KOPT-K1 (cell line): ENCODE data around the gene ZNF367.
"Not testable (repeated sequence)": the region's sequence is repeated elsewhere in the genome, so short reads cannot be mapped to it uniquely, and the experiment has no call there.

Experiments used
- H3K27ac ChIP-seq: fragments of 200-600 bp; sonication (generic); 2 replicates; pipeline ENCODE4 v1.5.1; 2016; ENCODE audit warnings: antibody characterized with exemption, mild to moderate bottlenecking, low read depth, low read length; ENCODE audit not compliant: poor library complexity, severe bottlenecking
- H3K36me3 ChIP-seq: fragments of 200-600 bp; sonication (generic); 2 replicates; pipeline ENCODE4 v1.5.1; 2017; ENCODE audit warnings: antibody characterized with exemption, mild to moderate bottlenecking, low read length, moderate library complexity; ENCODE audit not compliant: insufficient read depth
- H3K9me3 ChIP-seq: fragments of 200-600 bp; sonication (generic); 2 replicates; pipeline ENCODE4 v1.5.1; 2017; ENCODE audit warnings: antibody characterized with exemption, low read length, mild to moderate bottlenecking; ENCODE audit not compliant: insufficient read depth, poor library complexity, severe bottlenecking

ZNF367 gene

DNA sequence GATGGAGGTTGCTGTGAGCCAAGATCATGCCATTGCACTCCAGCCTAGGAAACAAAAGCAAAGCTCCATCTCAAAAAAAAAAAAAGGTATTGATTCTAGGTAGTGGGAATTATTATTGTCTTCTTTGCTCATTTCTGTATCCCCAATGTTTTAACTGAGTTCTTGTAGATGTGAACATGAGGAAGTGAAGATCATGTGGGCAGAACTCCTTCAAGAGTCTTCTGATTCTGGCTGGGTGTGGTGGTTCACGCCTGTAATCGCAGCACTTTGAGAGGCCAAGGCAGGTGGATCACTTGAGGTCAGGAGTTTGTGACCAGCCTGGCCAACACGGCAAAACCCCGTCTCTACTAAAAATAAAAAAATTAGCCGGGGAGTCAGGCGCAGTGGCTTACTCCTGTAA is 42.7 kb downstream of the ZNF367 start:
- not testable (repeated sequence) for H3K36me3 ChIP-seq, H3K27ac ChIP-seq, H3K9me3 ChIP-seq

DNA sequence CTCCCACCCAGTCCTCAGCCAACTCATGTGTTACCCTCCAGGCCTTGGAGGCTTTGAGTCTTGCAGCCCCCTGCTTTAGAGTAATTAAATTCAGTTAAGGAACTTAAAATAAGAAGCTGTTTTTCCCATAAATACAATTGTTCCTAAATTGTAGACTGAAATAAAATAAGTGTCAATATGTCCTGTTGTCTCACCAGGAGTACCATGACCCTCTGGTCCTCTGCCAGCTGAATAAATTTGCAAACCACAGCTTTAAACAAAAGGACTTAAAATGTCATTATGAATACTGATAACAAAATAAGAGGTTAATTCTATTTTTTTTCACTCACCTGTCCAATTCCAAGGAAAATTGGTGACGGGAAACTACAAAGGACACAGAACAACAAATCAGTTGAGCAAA is 50.2 kb downstream of the ZNF367 start:
- Histone ChIP-seq H3K9me3 (no peaks in the 10 kb centered on the region), H3K27ac (no peak overlapping the region), H3K36me3 (no peaks in the 10 kb centered on the region)

DNA sequence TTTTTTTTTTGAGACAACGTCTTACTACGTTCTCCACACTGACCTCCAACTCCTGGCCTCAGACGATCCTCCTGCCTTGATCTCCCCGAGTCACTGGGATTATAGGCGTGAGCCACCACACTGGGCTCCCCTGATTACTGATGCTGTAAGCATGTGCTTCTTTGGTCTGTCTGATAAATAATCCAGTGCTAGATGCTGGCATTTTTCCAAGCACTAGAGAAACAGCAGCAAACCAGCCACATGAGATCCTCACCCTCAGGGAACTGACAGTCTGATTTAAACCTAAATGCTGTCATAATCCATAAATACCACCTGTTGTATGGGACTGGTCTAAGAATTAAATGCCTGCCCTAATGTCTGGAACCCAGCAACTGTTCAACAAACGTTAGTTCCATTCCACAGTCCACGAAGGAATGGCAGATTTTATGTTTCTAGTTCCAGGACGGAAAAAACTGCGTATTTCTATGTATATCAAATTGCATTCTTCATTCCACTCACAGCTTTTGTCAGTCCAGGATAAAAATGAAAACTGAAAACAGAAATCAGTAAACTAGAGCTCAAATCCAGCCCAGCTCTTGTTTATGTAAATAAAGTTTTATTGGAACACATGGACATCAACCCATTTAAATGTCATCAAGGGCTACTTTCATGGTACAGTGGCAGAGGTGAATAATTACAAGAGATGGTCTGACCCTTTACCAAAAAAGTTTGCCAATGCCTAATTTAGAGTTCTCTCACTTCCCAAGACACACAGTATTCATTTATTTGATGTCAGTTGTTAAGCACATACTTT is 54.8 kb downstream of the ZNF367 start:
- H3K27ac ChIP-seq: no peak overlapping the region
- no peaks in the 10 kb centered on the region for H3K36me3 ChIP-seq
- no peaks in the 10 kb centered on the region for H3K9me3 ChIP-seq

DNA sequence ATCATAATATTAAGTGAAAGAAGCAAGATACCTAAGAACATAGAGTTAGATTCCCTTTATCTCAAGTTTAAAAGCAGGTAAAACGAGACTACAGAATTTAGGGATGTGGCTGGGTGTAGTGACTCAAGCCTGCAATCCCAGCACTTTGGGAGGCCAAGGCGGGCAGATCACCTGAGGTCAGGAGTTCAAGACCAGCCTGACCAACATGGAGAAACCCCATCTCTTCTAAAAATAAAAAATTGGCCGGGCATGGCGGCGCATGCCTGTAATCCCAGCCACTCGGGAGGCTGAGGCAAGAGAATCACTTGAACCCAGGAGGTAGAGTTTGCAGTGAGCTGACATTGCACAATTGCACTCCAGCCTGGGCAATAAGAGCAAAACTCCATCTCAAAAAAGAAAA is 56.1 kb downstream of the ZNF367 start:
- not testable (repeated sequence) for H3K27ac ChIP-seq, H3K36me3 ChIP-seq, H3K9me3 ChIP-seq

DNA sequence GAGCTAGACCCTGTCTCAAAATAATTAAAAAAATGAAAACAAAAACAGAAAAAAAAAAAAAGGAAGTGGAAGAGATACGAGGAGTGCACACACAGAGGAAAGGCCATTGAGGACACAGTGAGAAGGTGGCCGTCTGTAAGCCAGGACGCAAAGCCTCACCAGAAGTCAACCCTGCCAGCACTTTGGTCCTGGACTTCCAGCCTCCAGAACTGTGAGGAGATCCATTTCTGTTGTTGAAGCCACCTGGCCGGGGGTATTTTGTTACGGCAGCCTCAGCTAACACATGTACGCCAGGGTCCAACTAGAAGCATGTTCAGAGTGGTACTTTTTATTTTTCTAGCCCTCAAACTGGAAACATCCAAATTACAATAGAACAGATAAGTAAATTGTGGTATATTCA is 56.5 kb downstream of the ZNF367 start:
- no peaks in the 10 kb centered on the region for H3K9me3 ChIP-seq
- no peaks in the 10 kb centered on the region for H3K36me3 ChIP-seq
- no peak overlapping the region for H3K27ac ChIP-seq

DNA sequence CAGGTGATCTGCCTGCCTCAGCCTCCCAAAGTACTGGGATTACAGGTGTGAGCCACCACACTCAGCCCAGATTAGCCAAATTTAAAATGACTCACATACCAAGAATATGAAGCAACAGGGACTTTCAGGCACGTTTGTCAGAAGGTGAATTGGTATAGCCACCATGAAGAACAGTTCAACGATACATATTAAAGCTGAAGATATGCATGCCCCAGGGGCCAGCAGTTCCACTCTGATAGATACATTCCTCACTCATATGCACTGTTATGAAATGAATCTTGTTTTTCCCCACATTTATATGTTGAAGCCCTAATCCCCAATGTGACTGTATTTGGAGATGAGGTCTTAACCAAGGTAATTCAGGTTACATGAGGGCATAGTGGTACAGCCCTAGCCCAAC is 57.2 kb downstream of the ZNF367 start:
- Histone ChIP-seq H3K27ac (no peak overlapping the region), H3K9me3 (no peaks in the 10 kb centered on the region), H3K36me3 (no peaks in the 10 kb centered on the region)

DNA sequence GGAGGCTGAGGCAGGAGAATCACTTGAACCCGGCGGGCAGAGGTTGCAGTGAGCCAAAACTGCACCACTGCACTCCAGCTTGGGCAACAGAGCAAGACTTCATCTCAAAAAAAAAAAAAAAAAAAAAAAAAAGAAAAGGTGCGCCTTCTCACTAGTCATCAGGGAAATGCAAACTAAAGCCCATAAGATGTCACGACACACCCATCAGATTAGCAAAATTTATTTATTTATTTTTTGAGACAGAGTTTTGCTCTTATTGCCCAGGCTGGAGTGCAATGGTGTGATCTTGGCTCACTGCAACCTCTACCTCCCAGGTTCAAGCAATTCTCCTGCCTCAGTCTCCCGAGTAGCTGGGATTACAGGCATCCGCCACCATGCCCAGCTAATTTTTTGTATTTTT is 57.6 kb downstream of the ZNF367 start:
- not testable (repeated sequence) for H3K9me3 ChIP-seq, H3K36me3 ChIP-seq, H3K27ac ChIP-seq

DNA sequence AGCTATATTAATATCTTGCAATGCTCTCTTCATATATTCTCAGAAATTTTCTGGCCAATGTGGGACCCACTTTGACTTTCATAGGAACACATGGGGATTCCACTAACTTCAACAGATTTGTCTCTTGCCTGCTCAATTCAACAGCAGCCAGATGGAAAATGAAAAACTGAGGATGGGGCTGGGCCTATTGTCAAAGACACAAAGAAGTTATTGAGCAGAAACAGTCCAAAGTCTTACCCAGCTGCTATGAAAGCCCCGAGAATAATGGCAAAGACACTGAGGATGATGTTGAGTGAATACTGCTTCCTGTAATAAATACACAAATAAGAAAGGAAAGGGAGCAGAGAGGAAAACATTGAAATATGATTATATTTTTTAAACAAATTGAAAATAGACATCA is 67.3 kb downstream of the ZNF367 start:
- Histone ChIP-seq H3K27ac (no peak overlapping the region), H3K9me3 (peaks cover 5% of the 10 kb centered on the region), H3K36me3 (no peaks in the 10 kb centered on the region)

DNA sequence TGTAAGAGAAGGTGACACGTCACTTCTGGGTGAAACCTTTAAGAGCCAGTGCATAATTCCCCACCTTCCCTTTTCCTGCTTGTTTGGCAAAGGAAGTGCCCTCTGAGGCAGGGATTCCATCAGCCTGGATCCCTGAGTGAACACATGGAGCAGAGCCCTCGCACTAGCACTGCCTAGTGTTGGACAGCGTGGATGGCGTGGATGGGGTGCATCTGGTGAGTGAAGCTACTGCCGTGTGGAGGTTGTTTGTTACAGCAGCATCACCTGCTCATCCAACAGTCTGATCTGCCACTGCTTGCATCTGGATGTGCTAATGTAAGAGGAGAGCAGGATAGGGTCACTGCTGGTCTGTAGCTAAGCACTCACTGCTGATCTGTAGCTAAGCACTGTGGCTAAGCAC is 69.9 kb downstream of the ZNF367 start:
- Histone ChIP-seq H3K27ac (no peak overlapping the region), H3K36me3 (no peaks in the 10 kb centered on the region)

DNA sequence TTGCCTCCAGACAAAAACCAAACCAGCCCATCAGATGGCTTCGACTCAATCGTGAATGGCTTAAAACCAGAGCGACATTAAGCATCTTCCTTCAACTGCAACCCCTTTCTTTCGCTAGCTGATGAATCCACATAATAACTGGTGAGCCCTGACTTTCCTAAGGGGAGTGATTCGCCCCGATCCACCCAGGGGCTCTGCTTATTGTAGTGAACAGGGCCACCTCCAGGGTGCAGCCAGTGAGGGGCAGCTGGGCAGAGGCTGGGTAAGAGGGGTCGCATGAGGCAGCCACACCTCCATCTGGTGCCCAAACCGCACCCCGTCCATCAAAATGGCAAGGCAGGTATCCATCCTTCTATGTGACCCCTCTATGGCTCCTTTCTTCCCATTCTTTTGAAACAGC is 72.6 kb downstream of the ZNF367 start:
- no peak overlapping the region for H3K27ac ChIP-seq
- no peaks in the 10 kb centered on the region for H3K9me3 ChIP-seq
- no peaks in the 10 kb centered on the region for H3K36me3 ChIP-seq

More for the DNA sequence above, 69.9 kb downstream of the ZNF367 start:
- peaks cover 5% of the 10 kb centered on the region for H3K9me3 ChIP-seq

DNA sequence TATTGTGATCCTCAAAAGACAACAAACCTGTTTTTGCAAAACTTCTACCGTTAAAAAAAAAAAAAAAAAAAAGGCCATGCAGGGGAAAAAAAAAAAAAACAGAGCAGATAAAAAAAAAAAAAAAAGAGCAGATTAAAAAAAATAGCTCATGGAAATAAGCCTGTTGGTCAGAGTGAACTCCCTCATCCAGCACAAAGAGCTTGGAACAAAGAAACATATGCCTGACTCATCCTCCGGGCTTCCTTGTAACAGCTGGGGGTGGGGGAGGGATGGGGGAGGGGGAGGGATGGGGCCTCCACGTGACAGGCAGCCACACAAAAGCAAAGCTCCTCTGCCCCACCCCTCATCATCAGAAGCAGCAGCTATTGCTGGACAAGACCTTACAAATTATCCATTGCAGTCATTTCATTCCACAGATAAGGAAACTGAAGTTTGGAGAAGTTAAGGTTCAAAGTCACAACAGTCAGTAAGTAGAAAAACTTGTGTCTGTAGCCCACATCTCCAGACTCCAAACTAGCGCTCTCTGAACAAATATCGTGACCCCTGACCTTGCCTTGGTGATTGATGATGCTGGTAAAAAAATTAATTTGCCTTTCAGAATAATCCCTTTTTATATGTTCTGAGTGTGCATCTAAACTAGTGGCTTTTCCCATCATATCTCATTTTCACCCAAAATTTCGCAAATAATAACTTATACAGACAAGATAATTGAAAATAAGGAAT is 73.6 kb downstream of the ZNF367 start:
- no peaks in the 10 kb centered on the region for H3K36me3 ChIP-seq
- no peaks in the 10 kb centered on the region for H3K9me3 ChIP-seq
- H3K27ac ChIP-seq: no peak overlapping the region

DNA sequence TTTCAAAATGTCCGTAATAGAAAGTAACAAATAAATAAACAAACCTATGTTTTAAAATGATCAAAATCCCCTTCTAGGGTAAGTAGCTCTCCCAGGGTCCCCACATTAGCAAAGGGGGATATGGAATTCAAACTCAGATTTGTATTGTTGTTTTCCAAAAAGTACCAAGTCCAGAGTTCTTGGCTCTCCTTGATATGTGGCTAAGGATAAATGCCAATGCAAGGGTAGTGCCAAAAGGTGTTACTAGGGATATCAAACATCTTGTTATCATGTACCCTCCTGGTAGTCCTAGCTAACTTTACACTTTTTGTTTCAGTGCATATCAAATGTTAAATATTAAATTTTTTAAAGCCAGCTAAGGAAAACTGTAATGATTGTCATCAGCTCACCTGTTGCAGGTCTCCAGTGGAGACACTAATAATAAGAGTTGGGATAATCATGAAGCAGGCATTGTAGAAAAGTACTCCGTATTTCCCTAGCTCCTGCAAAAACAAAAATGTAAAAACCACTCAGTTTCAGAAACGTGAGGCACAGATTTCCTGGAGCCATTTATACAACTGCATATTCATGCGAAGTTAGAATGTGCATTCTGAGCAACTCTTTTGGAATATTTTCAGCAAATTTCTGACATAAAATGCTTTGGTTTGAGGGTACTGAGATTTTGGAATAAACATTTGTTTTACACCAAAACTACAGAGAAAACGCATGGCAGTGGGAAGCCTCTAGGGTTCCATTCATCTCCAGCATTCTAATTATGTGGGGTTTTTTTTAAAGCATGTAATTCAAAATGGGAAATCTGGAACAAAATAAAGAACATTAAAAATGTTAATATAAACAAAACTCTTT is 74.4 kb downstream of the ZNF367 start:
- Histone ChIP-seq H3K36me3 (no peaks in the 10 kb centered on the region), H3K9me3 (no peaks in the 10 kb centered on the region), H3K27ac (no peak overlapping the region)

DNA sequence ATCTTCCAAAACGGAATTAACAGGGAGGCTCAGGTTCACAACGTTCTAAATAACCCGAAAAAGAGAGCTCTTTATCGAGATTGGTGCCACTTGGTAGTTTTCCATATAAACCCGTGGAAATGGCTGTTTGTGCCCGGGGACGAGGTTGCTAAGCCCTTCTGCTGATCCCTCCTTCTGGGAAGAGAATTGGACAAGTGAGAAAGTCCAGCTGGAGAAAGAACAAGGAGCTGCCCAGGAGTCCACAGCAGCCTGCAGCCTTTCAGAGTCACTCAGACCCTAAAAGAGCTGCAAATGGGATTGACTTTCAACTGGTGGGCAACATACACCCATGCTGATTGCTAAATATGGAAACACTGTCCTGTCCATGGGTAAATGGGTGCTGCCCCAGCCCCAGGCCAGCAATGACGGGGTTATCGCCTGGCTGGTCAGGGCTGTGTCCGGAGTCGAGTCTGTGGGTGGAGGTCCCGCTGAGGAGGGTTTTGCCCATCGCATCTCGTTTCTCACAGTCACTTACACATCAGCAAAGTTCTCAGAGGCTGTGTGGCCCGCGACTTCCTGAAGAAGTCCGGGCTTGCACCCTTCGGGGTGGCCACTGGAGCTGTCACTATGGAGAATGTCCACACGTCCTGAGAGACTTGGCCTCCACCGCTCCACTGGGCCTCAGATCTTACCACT is 75.5 kb downstream of the ZNF367 start:
- Histone ChIP-seq H3K27ac (no peak overlapping the region), H3K9me3 (no peaks in the 10 kb centered on the region), H3K36me3 (no peaks in the 10 kb centered on the region)

DNA sequence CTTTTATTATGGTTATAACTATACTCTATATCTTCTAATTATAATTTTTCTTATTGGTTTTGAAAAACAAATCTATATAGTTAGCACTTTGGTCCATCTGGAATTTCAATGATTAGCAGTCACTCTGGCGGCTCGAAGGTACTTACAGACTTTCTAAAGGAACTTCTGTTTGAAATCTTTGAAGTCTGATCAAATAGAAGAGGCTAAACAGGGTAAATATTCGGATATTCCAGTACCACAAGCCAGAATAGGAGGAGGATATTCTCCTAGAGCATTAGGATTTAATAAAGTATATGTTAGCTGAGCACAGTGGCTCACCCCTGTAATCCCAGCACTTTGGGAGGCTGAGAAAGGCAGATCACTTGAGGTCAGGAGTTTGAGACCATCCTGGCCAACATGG is 77.5 kb downstream of the ZNF367 start:
- Histone ChIP-seq H3K36me3 (no peaks in the 10 kb centered on the region), H3K27ac (no peak overlapping the region), H3K9me3 (no peaks in the 10 kb centered on the region)

DNA sequence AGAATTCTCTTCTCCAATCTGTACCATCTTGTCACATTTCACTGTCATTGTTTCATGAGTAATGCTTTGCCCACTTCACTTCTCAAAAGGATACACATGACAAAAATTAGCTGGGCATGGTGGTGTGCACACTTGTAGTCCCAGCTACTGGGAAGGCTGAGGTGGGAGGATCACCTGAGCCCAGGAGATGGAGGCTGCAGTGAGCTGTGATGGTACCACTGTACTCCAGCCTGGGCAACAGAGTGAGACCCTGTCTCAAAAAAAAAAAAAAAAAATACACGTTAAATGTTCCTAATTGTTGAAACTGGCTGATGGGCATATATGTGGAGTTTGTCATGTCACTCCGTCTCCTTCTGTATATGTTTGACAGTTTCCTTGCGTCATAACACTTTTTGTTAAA is 79.9 kb downstream of the ZNF367 start:
- Histone ChIP-seq H3K9me3 (no peaks in the 10 kb centered on the region), H3K27ac (no peak overlapping the region), H3K36me3 (no peaks in the 10 kb centered on the region)
